H9 (cell line): ENCODE data around the gene FYN. TPM values are rescaled to one million over a fixed set of nuclear protein-coding genes. Genes with fewer than 3 reads are reported as not detected.

Experiments used
- DNase-seq: peaks from one replicate; pipeline ENCODE4 v3.0.0-alpha.2; 2017
- H2AFZ ChIP-seq: one replicate; pipeline ENCODE4 v1.6.1; 2013; ENCODE audit warnings: mild to moderate bottlenecking, low read length, control low read depth, moderate library complexity
- H2AK5ac ChIP-seq: 2 replicates; pipeline ENCODE4 v1.6.1; 2013; ENCODE audit warnings: low read length, control low read depth, mixed read lengths; ENCODE audit not compliant: insufficient read length
- H2BK120ac ChIP-seq: one replicate; pipeline ENCODE4 v1.6.1; 2013; ENCODE audit warnings: low read depth, mild to moderate bottlenecking, low read length, control low read depth, inconsistent platforms; ENCODE audit not compliant: poor library complexity, severe bottlenecking
- H2BK12ac ChIP-seq: 2 replicates; pipeline ENCODE4 v1.6.1; 2013; ENCODE audit warnings: low read length, control low read depth, mixed read lengths, low read depth; ENCODE audit not compliant: insufficient read length
- H2BK15ac ChIP-seq: 2 replicates; pipeline ENCODE4 v1.6.1; 2013; ENCODE audit warnings: low read depth, low read length, control low read depth
- H2BK20ac ChIP-seq: one replicate; pipeline ENCODE4 v1.6.1; 2013; ENCODE audit warnings: low read depth, mild to moderate bottlenecking, low read length, control low read depth, inconsistent platforms; ENCODE audit not compliant: poor library complexity, severe bottlenecking
- H2BK5ac ChIP-seq: 2 replicates; pipeline ENCODE4 v1.6.1; 2013; ENCODE audit warnings: low read length, control low read depth, mixed read lengths; ENCODE audit not compliant: insufficient read length
- H3K14ac ChIP-seq: 2 replicates; pipeline ENCODE4 v1.6.1; 2013; ENCODE audit warnings: low read length, control low read depth; ENCODE audit not compliant: insufficient read depth
- H3K18ac ChIP-seq: 2 replicates; pipeline ENCODE4 v1.6.1; 2013; ENCODE audit warnings: low read depth, mild to moderate bottlenecking, mixed read lengths, low read length, control low read depth; ENCODE audit not compliant: insufficient read length
- H3K23ac ChIP-seq: 2 replicates; pipeline ENCODE4 v1.6.1; 2013; ENCODE audit warnings: low read length, control low read depth, mixed read lengths, low read depth; ENCODE audit not compliant: insufficient read length
- H3K23me2 ChIP-seq: 2 replicates; pipeline ENCODE4 v1.6.1; 2013; ENCODE audit warnings: low read depth, mild to moderate bottlenecking, mixed read lengths, low read length, control low read depth; ENCODE audit not compliant: insufficient read length, poor library complexity, severe bottlenecking
- H3K27ac ChIP-seq: 2 replicates; pipeline ENCODE4 v1.5.1; 2013; ENCODE audit warnings: low read length, control low read depth, mixed read lengths, low read depth; ENCODE audit not compliant: insufficient read length
- H3K27me3 ChIP-seq: 2 replicates; pipeline ENCODE4 v1.6.1; 2013; ENCODE audit warnings: low read length, control low read depth, inconsistent platforms; ENCODE audit not compliant: insufficient read depth
- H3K4ac ChIP-seq: 2 replicates; pipeline ENCODE4 v1.6.1; 2013; ENCODE audit warnings: low read depth, mild to moderate bottlenecking, control low read depth, inconsistent platforms, low read length, moderate library complexity
- H3K4me1 ChIP-seq: 2 replicates; pipeline ENCODE4 v1.6.1; 2013; ENCODE audit warnings: low read length, control low read depth, inconsistent platforms; ENCODE audit not compliant: insufficient read depth
- H3K4me2 ChIP-seq: 2 replicates; pipeline ENCODE4 v1.6.1; 2013; ENCODE audit warnings: low read length, control low read depth, mixed read lengths; ENCODE audit not compliant: insufficient read length, insufficient read depth
- H3K56ac ChIP-seq: 2 replicates; pipeline ENCODE4 v1.6.1; 2013; ENCODE audit warnings: low read depth, mild to moderate bottlenecking, mixed read lengths, low read length, control low read depth; ENCODE audit not compliant: insufficient read length
- H3K79me1 ChIP-seq: 2 replicates; pipeline ENCODE4 v1.6.1; 2013; ENCODE audit warnings: low read depth, mild to moderate bottlenecking, moderate library complexity, low read length, control low read depth, inconsistent platforms; ENCODE audit not compliant: insufficient read depth, poor library complexity, severe bottlenecking
- H3K79me2 ChIP-seq: 2 replicates; pipeline ENCODE4 v1.6.1; 2013; ENCODE audit warnings: low read length, control low read depth, inconsistent platforms; ENCODE audit not compliant: insufficient read depth
- H3K9ac ChIP-seq: 2 replicates; pipeline ENCODE4 v1.6.1; 2013; ENCODE audit warnings: low read length, control low read depth, mixed read lengths; ENCODE audit not compliant: insufficient read length; ENCODE audit errors: extremely low read depth
- H3K9me3 ChIP-seq: one replicate; pipeline ENCODE4 v1.6.1; 2013; ENCODE audit warnings: low read depth, low read length, inconsistent platforms; ENCODE audit not compliant: control insufficient read depth
- H3T11ph ChIP-seq: one replicate; pipeline ENCODE4 v1.6.1; 2013; ENCODE audit warnings: mild to moderate bottlenecking, low read length, control low read depth, inconsistent platforms
- H4K20me1 ChIP-seq: one replicate; pipeline ENCODE4 v1.6.1; 2013; ENCODE audit not compliant: control insufficient read depth, insufficient read length, insufficient read depth
- H4K5ac ChIP-seq: 2 replicates; pipeline ENCODE4 v1.6.1; 2013; ENCODE audit warnings: low read depth, mild to moderate bottlenecking, mixed read lengths, low read length, control low read depth; ENCODE audit not compliant: insufficient read length
- H4K8ac ChIP-seq: replicated peaks from 2 replicates; pipeline ENCODE4 v1.6.1; 2013; ENCODE audit warnings: low read length, control low read depth, mixed read lengths, low read depth; ENCODE audit not compliant: insufficient read length
- H4K91ac ChIP-seq: 2 replicates; pipeline ENCODE4 v1.6.1; 2013; ENCODE audit warnings: low read depth, mild to moderate bottlenecking, moderate library complexity, mixed read lengths, low read length, control low read depth; ENCODE audit not compliant: insufficient read length
- H3K27ac Mint-ChIP-seq, 3 experiments: 2 replicates in 2 of 3; 3 replicates in 1 of 3; pipeline ENCODE4 v1.8.0; 2020 to 2021; ENCODE audit warnings: mixed read lengths in 3 of 3, mild to moderate bottlenecking in 1 of 3, moderate library complexity in 1 of 3
- H3K27me3 Mint-ChIP-seq: 2 replicates; pipeline ENCODE4 v1.8.0; 2021; ENCODE audit warnings: low read depth, mild to moderate bottlenecking, moderate library complexity, mixed read lengths
- H3K36me3 Mint-ChIP-seq, 3 experiments: 2 replicates in 2 of 3; 3 replicates in 1 of 3; pipeline ENCODE4 v1.8.0; 2020 to 2021; ENCODE audit warnings: low read depth in 3 of 3, mixed read lengths in 3 of 3; ENCODE audit not compliant: insufficient read depth in 1 of 3
- H3K4me1 Mint-ChIP-seq, 2 experiments: 2 replicates each; pipeline ENCODE4 v1.8.0; 2020; ENCODE audit warnings: mixed read lengths in 2 of 2
- H3K4me3 Mint-ChIP-seq, 2 experiments: 2 replicates in 1 of 2; 3 replicates in 1 of 2; pipeline ENCODE4 v1.8.0; 2020 to 2021; ENCODE audit warnings: mild to moderate bottlenecking in 2 of 2, mixed read lengths in 2 of 2, moderate library complexity in 1 of 2
- H3K9me3 Mint-ChIP-seq, 2 experiments: 2 replicates in 1 of 2; 3 replicates in 1 of 2; pipeline ENCODE4 v1.8.0; 2020; ENCODE audit warnings: mild to moderate bottlenecking in 2 of 2, mixed read lengths in 2 of 2, moderate library complexity in 1 of 2
- CTCF ChIP-seq: fragments of 200-600 bp; sonication (generic); conservative IDR thresholded peaks from 3 replicates; pipeline ENCODE4 v1.8.0; 2021; ENCODE audit warnings: antibody characterized with exemption, mild to moderate bottlenecking
- WGBS: extraction: QIAGEN DNeasy Blood & Tissue Kit; methylation state at CpG from one replicate; pipeline ENCODE4 v1.1.7; 2013; ENCODE audit warnings: missing lambda C conversion rate, low lambda C conversion rate, mixed read lengths; ENCODE audit not compliant: insufficient read length; ENCODE audit errors: extremely low coverage; 5-methylcytosine and 5-hydroxymethylcytosine counted together
- total RNA-seq: library from RNA; stranded (reverse); gene quantifications from 2 replicates; pipeline ENCODE4 v1.2.1, GENCODE V29; 2021

The FYN gene
- total RNA-seq, 1 experiment from 2014 or later, result 64.8 TPM

- peak overlapping the region; percentile 32 to 95 (median 64); a peak in 6 of 7 replicates for H3K27ac Mint-ChIP-seq
- Histone ChIP-seq H2AK5ac (no peak overlapping the region), H3K14ac (no peak overlapping the region), H3K4me2 (no peak overlapping the region), H3K23ac (no peak overlapping the region), H3K9me3 (no peaks in the 10 kb centered on the region), H2BK12ac (no peak overlapping the region), H3K79me1 (no peaks in the 10 kb centered on the region), H4K20me1 (no peaks in the 10 kb centered on the region), H3K23me2 (no peaks in the 10 kb centered on the region), H3K4me1 (peaks cover 7% of the 10 kb centered on the region; the same call in 1 of the 2 replicates), H4K8ac (no peak overlapping the region), H4K5ac (no peak overlapping the region), H2BK20ac (no peak overlapping the region), H2BK5ac (no peak overlapping the region), H2BK120ac (no peak overlapping the region), H3K79me2 (no peaks in the 10 kb centered on the region), H3K27ac (no peak overlapping the region), H2AFZ (no peak overlapping the region), H3K9ac (no peak overlapping the region), H3K18ac (no peak overlapping the region), H3K4ac (no peak overlapping the region), H2BK15ac (no peak overlapping the region), H3T11ph (no peak overlapping the region), H3K56ac (no peak overlapping the region), H4K91ac (no peak overlapping the region), H3K27me3 (no peaks in the 10 kb centered on the region)
- peaks cover 4% of the 10 kb centered on the region for H3K27me3 Mint-ChIP-seq
- no peak for DNase-seq
- H3K4me1 Mint-ChIP-seq, result peaks cover 34 to 42% of the 10 kb centered on the region in 2 experiments
- H3K4me3 Mint-ChIP-seq, result peak overlapping the region in 1 of 2 experiments; percentile 12; a peak in 1 of 5 replicates
- WGBS, result no CpG with 5 or more reads among the region's 7 CpGs
- TF ChIP-seq CTCF, result no peak
- no peaks in the 10 kb centered on the region for H3K36me3 Mint-ChIP-seq
- H3K9me3 Mint-ChIP-seq, result no peaks in the 10 kb centered on the region
Observed at GRCh38 chr6:111920578-111920977, 47.3 kb upstream of the FYN start.
